Gastrocnemius medialis (tissue), 4 donors: ENCODE data around the gene SMYD3. TPM values are rescaled to one million over a fixed set of nuclear protein-coding genes. Genes with fewer than 3 reads are reported as not detected.

ENCODE experiments used
- total RNA-seq, 4 donors: library from RNA; depleted of rRNA; stranded (reverse); fragments of >200 nt; gene quantifications; one replicate each; pipeline versions ENCODE4 v1.1.0 to v1.2.3, GENCODE V29; 2016

SMYD3 gene
- total RNA-seq, 4 donors from 2014 or later, result 4.4 to 10.3 (median 6.3) TPM

Other genes with a start within 250 kb of the SMYD3 start
- gene TFB2M, start 59.0 kb upstream of the SMYD3 start, total RNA-seq, result 10 to 100 TPM; 18.9 to 33.1 (median 21.2) TPM
- gene CNST, start 59.2 kb upstream of the SMYD3 start, total RNA-seq, result 100 to 1,000 TPM in 1 of 4 donors, 10 to 100 TPM in 3; 62.7 to 105 (median 81.5) TPM
- 10 to 100 TPM; 28.3 to 43.0 (median 35.1) TPM for gene SCCPDH, start 217.1 kb upstream of the SMYD3 start, total RNA-seq